ENCODE results near the gene TMEM138.

GRCh38 chr11:61415381-61415780 lies 53.2 kb downstream of the TMEM138 start:
- TF ChIP-seq CTCF (conservative IDR thresholded peaks at IDR 0.05; ENCODE audit: low read length) (no peak), EZH2phosphoT487 (IDR thresholded peaks at IDR 0.05; ENCODE audit: borderline replicate concordance) (no peak)

Data from Loucy (cell line).